RWPE2 (cell line): Measurements from ENCODE around the gene MMP19.

Experiments
- ATAC-seq: fragments of 200-7000 bp; cut with Tn5 transposase; 3 replicates; pipeline ENCODE4 v1.9.1; 2021; ENCODE audit warnings: low read depth
- DNase-seq: peaks from one replicate; pipeline ENCODE4 v3.0.0-alpha.2; 2020; ENCODE audit warnings: low spot score
- H3K27ac ChIP-seq: fragments of 450-650 bp; 2 replicates; pipeline ENCODE4 v1.5.1; 2017; ENCODE audit warnings: mild to moderate bottlenecking; ENCODE audit not compliant: poor library complexity, severe bottlenecking
- H3K27me3 ChIP-seq: fragments of 250-450 bp; sonication (Bioruptor Pico); 2 replicates; pipeline ENCODE4 v1.5.1; 2021; ENCODE audit warnings: mild to moderate bottlenecking, moderate library complexity; ENCODE audit not compliant: insufficient read depth, poor library complexity, severe bottlenecking
- H3K36me3 ChIP-seq: fragments of 250-450 bp; sonication (Bioruptor Pico); 2 replicates; pipeline ENCODE4 v1.5.1; 2020; ENCODE audit warnings: low read depth, mild to moderate bottlenecking, moderate library complexity
- H3K4me1 ChIP-seq: fragments of 250-450 bp; sonication (Bioruptor Pico); 2 replicates; pipeline ENCODE4 v1.5.1; 2021; ENCODE audit warnings: mild to moderate bottlenecking, moderate library complexity; ENCODE audit not compliant: insufficient read depth, poor library complexity, severe bottlenecking
- H3K4me3 ChIP-seq: fragments of 250-450 bp; sonication (Bioruptor Pico); 2 replicates; pipeline ENCODE4 v1.5.1; 2021; ENCODE audit warnings: mild to moderate bottlenecking, moderate library complexity; ENCODE audit not compliant: severe bottlenecking
- H3K9me3 ChIP-seq: fragments of 250-450 bp; sonication (Bioruptor Pico); 2 replicates; pipeline ENCODE4 v1.5.1; 2021; ENCODE audit warnings: mild to moderate bottlenecking, moderate library complexity; ENCODE audit not compliant: severe bottlenecking
- CTCF ChIP-seq: fragments of 450-650 bp; IDR thresholded peaks from one replicate; pipeline ENCODE4 v1.5.1; 2017; ENCODE audit warnings: mild to moderate bottlenecking, moderate library complexity; ENCODE audit not compliant: poor library complexity, severe bottlenecking

The MMP19 gene

GRCh38 chr12:55849616-55850343, 7.0 kb upstream of the MMP19 start:
- Histone ChIP-seq H3K9me3 (no peaks in the 10 kb centered on the region), H3K4me3 (no peak overlapping the region), H3K4me1 (peaks cover 16% of the 10 kb centered on the region), H3K27me3 (no peaks in the 10 kb centered on the region), H3K27ac (no peak overlapping the region), H3K36me3 (no peaks in the 10 kb centered on the region)
- TF ChIP-seq CTCF, result no peak
- no peak for DNase-seq
- no peak for ATAC-seq

- no peak overlapping the region for H3K4me3 ChIP-seq
- no peaks in the 10 kb centered on the region for H3K36me3 ChIP-seq
- no peaks in the 10 kb centered on the region for H3K27me3 ChIP-seq
- DNase-seq (peak; percentile 92), ATAC-seq (peak; percentile 97)
- peak overlapping the region; percentile 97 for H3K27ac ChIP-seq
- H3K9me3 ChIP-seq, result no peaks in the 10 kb centered on the region
- no peak for TF ChIP-seq CTCF
- peaks cover 16% of the 10 kb centered on the region for H3K4me1 ChIP-seq
Observed at GRCh38 chr12:55847603-55848291, 5.0 kb upstream of the MMP19 start.

- ATAC-seq (no peak), DNase-seq (no peak)
- peaks cover 16% of the 10 kb centered on the region for H3K4me1 ChIP-seq
- no peaks in the 10 kb centered on the region for H3K27me3 ChIP-seq
- H3K4me3 ChIP-seq, result no peak overlapping the region
- peak overlapping the region; percentile 97 for H3K27ac ChIP-seq
- H3K9me3 ChIP-seq, result no peaks in the 10 kb centered on the region
- H3K36me3 ChIP-seq, result no peaks in the 10 kb centered on the region
- TF ChIP-seq CTCF, result no peak
Observed at GRCh38 chr12:55847033-55847432, 4.3 kb upstream of the MMP19 start.

GRCh38 chr12:55845785-55846496, 3.2 kb upstream of the MMP19 start:
- no peak for TF ChIP-seq CTCF
- DNase-seq (no peak), ATAC-seq (no peak)
- Histone ChIP-seq H3K9me3 (no peaks in the 10 kb centered on the region), H3K4me3 (no peak overlapping the region), H3K4me1 (peaks cover 16% of the 10 kb centered on the region), H3K27me3 (no peaks in the 10 kb centered on the region), H3K27ac (peak overlapping the region; percentile 97), H3K36me3 (no peaks in the 10 kb centered on the region)
